Keratinocyte (primary cell): ENCODE data around the gene TOR1B. TPM values are rescaled to one million over a fixed set of nuclear protein-coding genes. Genes with fewer than 3 reads are reported as not detected.

Experiments used
- DNase-seq: peaks from one replicate; pipeline ENCODE4 v3.0.0-alpha.2; 2011; ENCODE audit warnings: low read depth, missing footprints, low spot score
- FAIRE-seq: peaks from 2 replicates; lab custom pipeline; 2011; peaks lifted over from hg19 to GRCh38; lab: Jason Lieb, UNC
- H2AFZ ChIP-seq: 2 replicates; pipeline ENCODE4 v1.6.0; 2012; ENCODE audit warnings: low read length, control low read depth, inconsistent platforms; ENCODE audit not compliant: control insufficient read depth
- H3K27ac ChIP-seq: 2 replicates; pipeline ENCODE4 v1.5.1; 2011; ENCODE audit warnings: low read length; ENCODE audit not compliant: control insufficient read depth, insufficient read depth
- H3K27me3 ChIP-seq: 3 replicates; pipeline ENCODE4 v1.6.0; 2011; ENCODE audit warnings: low read length; ENCODE audit not compliant: control insufficient read depth, insufficient read depth; ENCODE audit errors: extremely low read depth
- H3K36me3 ChIP-seq, 2 experiments: 2 replicates in 1 of 2; 3 replicates in 1 of 2; pipeline ENCODE4 v1.5.1; 2011; ENCODE audit warnings: low read length in 2 of 2, mild to moderate bottlenecking in 1 of 2; ENCODE audit not compliant: control insufficient read depth in 2 of 2, insufficient read depth in 2 of 2; ENCODE audit errors: extremely low read depth in 1 of 2
- H3K4me1 ChIP-seq: 3 replicates; pipeline ENCODE4 v1.5.1; 2011; ENCODE audit warnings: low read length; ENCODE audit not compliant: control insufficient read depth, insufficient read depth; ENCODE audit errors: extremely low read depth
- H3K4me2 ChIP-seq: 3 replicates; pipeline ENCODE4 v1.6.0; 2011; ENCODE audit warnings: low read depth, low read length; ENCODE audit not compliant: control insufficient read depth, insufficient read depth; ENCODE audit errors: extremely low read depth
- H3K4me3 ChIP-seq, 3 experiments: fragments of 200-600 bp in 1 of 3; sonication (generic) in 1 of 3; 2 replicates in 2 of 3; 3 replicates in 1 of 3; pipeline ENCODE4 v1.5.1; 2011 to 2016; ENCODE audit warnings: low read length in 3 of 3, mild to moderate bottlenecking in 3 of 3, control low read depth in 2 of 3, inconsistent platforms in 1 of 3, low read depth in 1 of 3, mixed read lengths in 1 of 3, mixed run types in 1 of 3, moderate library complexity in 1 of 3; ENCODE audit not compliant: control insufficient read depth in 2 of 3, insufficient read depth in 2 of 3; ENCODE audit errors: extremely low read depth in 1 of 3
- H3K79me2 ChIP-seq: 2 replicates; pipeline ENCODE4 v1.6.0; 2012; ENCODE audit warnings: low read length; ENCODE audit not compliant: control insufficient read depth, insufficient read depth
- H3K9ac ChIP-seq: 3 replicates; pipeline ENCODE4 v1.6.0; 2011; ENCODE audit warnings: low read length; ENCODE audit not compliant: control insufficient read depth, insufficient read depth; ENCODE audit errors: extremely low read depth
- H3K9me1 ChIP-seq: 3 replicates; pipeline ENCODE4 v1.6.0; 2011; ENCODE audit warnings: low read length; ENCODE audit not compliant: control insufficient read depth, insufficient read depth; ENCODE audit errors: extremely low read depth
- H3K9me3 ChIP-seq: 2 replicates; pipeline ENCODE4 v1.5.1; 2012; ENCODE audit warnings: low read depth, low read length; ENCODE audit not compliant: control insufficient read depth
- H4K20me1 ChIP-seq: 3 replicates; pipeline ENCODE4 v1.6.0; 2011; ENCODE audit warnings: low read length; ENCODE audit not compliant: control insufficient read depth, insufficient read depth; ENCODE audit errors: extremely low read depth
- CTCF ChIP-seq, 3 experiments: IDR thresholded peaks in 1 of 3; conservative IDR thresholded peaks in 1 of 3; optimal IDR thresholded peaks in 1 of 3; 2 replicates in 2 of 3; 3 replicates in 1 of 3; pipeline versions ENCODE3 to v1.5.1; 2011; ENCODE audit warnings: low read length in 3 of 3, mild to moderate bottlenecking in 3 of 3, moderate library complexity in 2 of 3, control low read depth in 1 of 3, inconsistent platforms in 1 of 3; ENCODE audit not compliant: insufficient read depth in 2 of 3; ENCODE audit errors: extremely low read depth in 1 of 3
- EZH2 ChIP-seq: IDR thresholded peaks from one replicate; pipeline ENCODE4 v1.6.1; 2012; ENCODE audit warnings: inconsistent platforms, mild to moderate bottlenecking, low read length, moderate library complexity
- dilution Hi-C: fragments of 300-500 bp; cut with MboI; formaldehyde crosslinking; loops from one replicate; pipeline ENCODE4 v1.7.0; 2020; ENCODE audit warnings: low sequenced_read_pairs; ENCODE audit not compliant: extremely low pct_ligation_motif_present
- polyA plus RNA-seq, 5 experiments: library from polyadenylated mRNA; depleted of rRNA in 3 of 5; stranded (reverse) in 3 of 5; stranded (forward) in 1 of 5; unstranded in 1 of 5; fragments of >200 nt; gene quantifications; 1 replicate in 1 of 5; 2 replicates in 3 of 5; 3 replicates in 1 of 5; pipeline versions ENCODE4 v1.2.1 to v1.2.3, GENCODE V29; 2011 to 2012; ENCODE audit warnings: missing spikeins in 2 of 5, low read depth in 1 of 5, low replicate concordance in 1 of 5

The TOR1B gene
- polyA plus RNA-seq, 1 donor (not counting 4 experiments of a cell fraction or from before 2014, with no cell fraction given), result 24.2 TPM

- Histone ChIP-seq H3K4me1 (peaks cover 3% of the 10 kb centered on the region), H3K9ac (no peak overlapping the region), H3K4me3 (no peak overlapping the region), H3K27ac (no peak overlapping the region), H3K36me3 (peaks cover 14 to 17% of the 10 kb centered on the region in 2 experiments), H2AFZ (no peak overlapping the region), H3K4me2 (no peak overlapping the region), H3K27me3 (no peaks in the 10 kb centered on the region), H4K20me1 (no peaks in the 10 kb centered on the region), H3K9me1 (no peaks in the 10 kb centered on the region), H3K9me3 (no peaks in the 10 kb centered on the region), H3K79me2 (peaks cover 13% of the 10 kb centered on the region)
- dilution Hi-C loops, result no loop called here
- DNase-seq, result no peak
- FAIRE-seq, result no peak
- TF ChIP-seq EZH2 (no peak), CTCF (optimal IDR thresholded peaks at IDR 0.05 in 1 of 3, IDR thresholded peaks at IDR 0.05 in 1 of 3, conservative IDR thresholded peaks at IDR 0.05 in 1 of 3; ENCODE audit: extremely low read depth in 1 of 3, insufficient read depth in 2 of 3, low read length in 3 of 3) (no peak)
Measured at GRCh38 chr9:129826759-129827158, 23.8 kb downstream of the TOR1B start.

GRCh38 chr9:129828051-129828450 lies 25.1 kb downstream of the TOR1B start:
- Histone ChIP-seq H3K27me3 (no peaks in the 10 kb centered on the region), H2AFZ (no peak overlapping the region), H3K9me1 (no peaks in the 10 kb centered on the region), H3K27ac (no peak overlapping the region), H3K9ac (no peak overlapping the region), H3K36me3 (peaks cover 11 to 13% of the 10 kb centered on the region in 2 experiments), H3K4me2 (no peak overlapping the region), H3K9me3 (no peaks in the 10 kb centered on the region), H4K20me1 (no peaks in the 10 kb centered on the region), H3K4me3 (no peak overlapping the region), H3K79me2 (peaks cover 2% of the 10 kb centered on the region), H3K4me1 (peaks cover under 1% of the 10 kb centered on the region)
- DNase-seq, result no peak
- FAIRE-seq, result no peak
- dilution Hi-C loops, result no loop called here
- TF ChIP-seq CTCF (optimal IDR thresholded peaks at IDR 0.05 in 1 of 3, IDR thresholded peaks at IDR 0.05 in 1 of 3, conservative IDR thresholded peaks at IDR 0.05 in 1 of 3; ENCODE audit: extremely low read depth in 1 of 3, insufficient read depth in 2 of 3, low read length in 3 of 3) (no peak), EZH2 (no peak)
